ENCODE measurements around the gene EPN3.
A peak's percentile ranks its signal among the peaks of the same experiment; 100 is the strongest.

EPN3 gene

GRCh38 chr17:50589095-50589705 lies 56.7 kb downstream of the EPN3 start:
- no peak for DNase-seq (ENCODE audit: low spot score)

- DNase-seq (ENCODE audit: low spot score), result no peak
These were observed 58.6 kb downstream of the EPN3 start for GRCh38 chr17:50590946-50591737.

- DNase-seq (ENCODE audit: low spot score), result peak; percentile 31
These were observed 60.8 kb downstream of the EPN3 start for GRCh38 chr17:50593321-50593720.
